Sigmoid colon (tissue), 4 donors: ENCODE data around the gene RUFY1.
"Not testable (repeated sequence)": the region's sequence is repeated elsewhere in the genome, so short reads cannot be mapped to it uniquely, and the experiment has no call there.

Experiments
- EP300 ChIP-seq, 4 donors: sonication (generic); formaldehyde crosslinking; IDR thresholded peaks; one replicate each; pipeline ENCODE4 v1.6.1; 2017; ENCODE audit warnings: antibody characterized with exemption in 4 of 4
- TF ChIP-seq, protein P1 (sequence below), 4 experiments: fragments of 450-650 bp in 3 of 4; fragments of 200-600 bp in 1 of 4; IDR thresholded peaks; one replicate each; pipeline ENCODE4 v1.5.1; 2016 to 2019; ENCODE audit warnings: antibody characterized with exemption in 4 of 4, mild to moderate bottlenecking in 3 of 4, moderate library complexity in 2 of 4

DNA sequence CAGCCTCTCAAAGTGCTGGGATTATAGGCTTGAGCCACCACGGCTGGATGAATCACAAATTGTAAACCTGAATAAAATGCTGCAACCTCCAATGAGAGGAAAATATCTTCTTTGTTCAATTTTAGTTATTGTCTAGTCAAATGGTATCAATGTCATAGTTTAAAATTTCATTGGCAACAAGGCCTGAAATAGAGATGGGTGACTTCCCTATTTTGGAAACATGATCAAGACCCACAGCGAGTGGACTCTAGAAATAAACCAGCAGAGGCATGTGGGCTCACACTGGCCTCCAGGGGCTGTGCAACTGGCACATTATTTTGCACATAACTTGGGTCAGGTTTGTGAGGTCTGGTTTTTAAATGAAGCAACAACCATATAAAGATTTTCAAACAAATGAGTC lies 102.8 kb downstream of the RUFY1 start:
- TF ChIP-seq, protein P1, sequence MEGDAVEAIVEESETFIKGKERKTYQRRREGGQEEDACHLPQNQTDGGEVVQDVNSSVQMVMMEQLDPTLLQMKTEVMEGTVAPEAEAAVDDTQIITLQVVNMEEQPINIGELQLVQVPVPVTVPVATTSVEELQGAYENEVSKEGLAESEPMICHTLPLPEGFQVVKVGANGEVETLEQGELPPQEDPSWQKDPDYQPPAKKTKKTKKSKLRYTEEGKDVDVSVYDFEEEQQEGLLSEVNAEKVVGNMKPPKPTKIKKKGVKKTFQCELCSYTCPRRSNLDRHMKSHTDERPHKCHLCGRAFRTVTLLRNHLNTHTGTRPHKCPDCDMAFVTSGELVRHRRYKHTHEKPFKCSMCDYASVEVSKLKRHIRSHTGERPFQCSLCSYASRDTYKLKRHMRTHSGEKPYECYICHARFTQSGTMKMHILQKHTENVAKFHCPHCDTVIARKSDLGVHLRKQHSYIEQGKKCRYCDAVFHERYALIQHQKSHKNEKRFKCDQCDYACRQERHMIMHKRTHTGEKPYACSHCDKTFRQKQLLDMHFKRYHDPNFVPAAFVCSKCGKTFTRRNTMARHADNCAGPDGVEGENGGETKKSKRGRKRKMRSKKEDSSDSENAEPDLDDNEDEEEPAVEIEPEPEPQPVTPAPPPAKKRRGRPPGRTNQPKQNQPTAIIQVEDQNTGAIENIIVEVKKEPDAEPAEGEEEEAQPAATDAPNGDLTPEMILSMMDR (IDR thresholded peaks at IDR 0.05) = not testable (repeated sequence)
- not testable (repeated sequence) for TF ChIP-seq EP300 (IDR thresholded peaks at IDR 0.05)
